Trophoblast cell (in vitro differentiated cells and primary cell): Measurements from ENCODE around the gene FBRS.

Source experiments
- DNase-seq, 2 donors: peaks; one replicate each; pipeline ENCODE4 v3.0.0-alpha.2; 2016
- H2AFZ ChIP-seq: 2 replicates; pipeline ENCODE4 v1.6.1; 2013; ENCODE audit warnings: low read length, moderate library complexity, mild to moderate bottlenecking; ENCODE audit not compliant: insufficient read depth, poor library complexity
- H2AK5ac ChIP-seq: 2 replicates; pipeline ENCODE4 v1.6.1; 2013; ENCODE audit warnings: mild to moderate bottlenecking, low read length
- H2BK120ac ChIP-seq: 2 replicates; pipeline ENCODE4 v1.6.1; 2013; ENCODE audit warnings: low read length, mild to moderate bottlenecking, moderate library complexity; ENCODE audit not compliant: insufficient read depth, poor library complexity
- H2BK12ac ChIP-seq: 2 replicates; pipeline ENCODE4 v1.6.1; 2013; ENCODE audit warnings: mild to moderate bottlenecking, low read length, moderate library complexity
- H2BK5ac ChIP-seq: 2 replicates; pipeline ENCODE4 v1.6.1; 2013; ENCODE audit warnings: low read length, low read depth, moderate library complexity, mild to moderate bottlenecking; ENCODE audit not compliant: poor library complexity
- H3K14ac ChIP-seq: 2 replicates; pipeline ENCODE4 v1.6.1; 2013; ENCODE audit warnings: mild to moderate bottlenecking, low read length
- H3K18ac ChIP-seq: 2 replicates; pipeline ENCODE4 v1.6.1; 2013; ENCODE audit warnings: mild to moderate bottlenecking, low read length
- H3K23ac ChIP-seq: 2 replicates; pipeline ENCODE4 v1.6.1; 2013; ENCODE audit warnings: low read length
- H3K27ac ChIP-seq: 2 replicates; pipeline ENCODE4 v1.5.1; 2013; ENCODE audit warnings: low read depth, mild to moderate bottlenecking, inconsistent platforms, low read length, moderate library complexity
- H3K27me3 ChIP-seq: 2 replicates; pipeline ENCODE4 v1.6.1; 2013; ENCODE audit warnings: inconsistent platforms, mild to moderate bottlenecking, low read length, moderate library complexity; ENCODE audit not compliant: insufficient read depth
- H3K36me3 ChIP-seq, 2 experiments: 1 replicate in 1 of 2; 2 replicates in 1 of 2; pipeline ENCODE4 v1.6.1; 2013; ENCODE audit warnings: low read length in 2 of 2, mild to moderate bottlenecking in 2 of 2, moderate library complexity in 1 of 2; ENCODE audit not compliant: insufficient read depth in 2 of 2, control insufficient read depth in 1 of 2
- H3K4ac ChIP-seq: 2 replicates; pipeline ENCODE4 v1.6.1; 2013; ENCODE audit warnings: low read depth, mild to moderate bottlenecking, low read length, moderate library complexity
- H3K4me1 ChIP-seq, 2 experiments: 1 replicate in 1 of 2; 2 replicates in 1 of 2; pipeline ENCODE4 v1.6.1; 2013; ENCODE audit warnings: low read length in 2 of 2, mild to moderate bottlenecking in 2 of 2, moderate library complexity in 1 of 2; ENCODE audit not compliant: insufficient read depth in 2 of 2, control insufficient read depth in 1 of 2
- H3K4me2 ChIP-seq: 2 replicates; pipeline ENCODE4 v1.6.1; 2013; ENCODE audit warnings: inconsistent platforms, mild to moderate bottlenecking, low read length, moderate library complexity
- H3K4me3 ChIP-seq: 2 replicates; pipeline ENCODE4 v1.5.1; 2013; ENCODE audit warnings: mild to moderate bottlenecking, low read depth, low read length, inconsistent platforms
- H3K79me1 ChIP-seq: one replicate; pipeline ENCODE4 v1.6.1; 2013; ENCODE audit warnings: low read length
- H3K79me2 ChIP-seq: 2 replicates; pipeline ENCODE4 v1.6.1; 2013; ENCODE audit warnings: low read length, mild to moderate bottlenecking; ENCODE audit not compliant: control insufficient read depth, insufficient read depth, poor library complexity
- H3K9ac ChIP-seq: 2 replicates; pipeline ENCODE4 v1.6.1; 2013; ENCODE audit warnings: mild to moderate bottlenecking, low read length
- H3K9me3 ChIP-seq: 2 replicates; pipeline ENCODE4 v1.6.1; 2013; ENCODE audit warnings: low read depth, mild to moderate bottlenecking, control low read depth, inconsistent platforms, low read length; ENCODE audit not compliant: insufficient read depth
- H4K12ac ChIP-seq: 2 replicates; pipeline ENCODE4 v1.6.1; 2013; ENCODE audit warnings: low read depth, mild to moderate bottlenecking, low read length, moderate library complexity
- H4K8ac ChIP-seq: 2 replicates; pipeline ENCODE4 v1.6.1; 2013; ENCODE audit warnings: low read depth, mild to moderate bottlenecking, low read length, moderate library complexity
- H4K91ac ChIP-seq: one replicate; pipeline ENCODE4 v1.6.1; 2013; ENCODE audit warnings: low read depth, mild to moderate bottlenecking, low read length, moderate library complexity
- WGBS: extraction: QIAGEN DNeasy Blood & Tissue Kit; methylation state at CpG from one replicate; pipeline ENCODE4 v1.1.7; 2013; ENCODE audit warnings: missing lambda C conversion rate; ENCODE audit not compliant: insufficient read length, insufficient coverage; ENCODE audit errors: extremely low coverage; 5-methylcytosine and 5-hydroxymethylcytosine counted together

Gene FBRS

DNA sequence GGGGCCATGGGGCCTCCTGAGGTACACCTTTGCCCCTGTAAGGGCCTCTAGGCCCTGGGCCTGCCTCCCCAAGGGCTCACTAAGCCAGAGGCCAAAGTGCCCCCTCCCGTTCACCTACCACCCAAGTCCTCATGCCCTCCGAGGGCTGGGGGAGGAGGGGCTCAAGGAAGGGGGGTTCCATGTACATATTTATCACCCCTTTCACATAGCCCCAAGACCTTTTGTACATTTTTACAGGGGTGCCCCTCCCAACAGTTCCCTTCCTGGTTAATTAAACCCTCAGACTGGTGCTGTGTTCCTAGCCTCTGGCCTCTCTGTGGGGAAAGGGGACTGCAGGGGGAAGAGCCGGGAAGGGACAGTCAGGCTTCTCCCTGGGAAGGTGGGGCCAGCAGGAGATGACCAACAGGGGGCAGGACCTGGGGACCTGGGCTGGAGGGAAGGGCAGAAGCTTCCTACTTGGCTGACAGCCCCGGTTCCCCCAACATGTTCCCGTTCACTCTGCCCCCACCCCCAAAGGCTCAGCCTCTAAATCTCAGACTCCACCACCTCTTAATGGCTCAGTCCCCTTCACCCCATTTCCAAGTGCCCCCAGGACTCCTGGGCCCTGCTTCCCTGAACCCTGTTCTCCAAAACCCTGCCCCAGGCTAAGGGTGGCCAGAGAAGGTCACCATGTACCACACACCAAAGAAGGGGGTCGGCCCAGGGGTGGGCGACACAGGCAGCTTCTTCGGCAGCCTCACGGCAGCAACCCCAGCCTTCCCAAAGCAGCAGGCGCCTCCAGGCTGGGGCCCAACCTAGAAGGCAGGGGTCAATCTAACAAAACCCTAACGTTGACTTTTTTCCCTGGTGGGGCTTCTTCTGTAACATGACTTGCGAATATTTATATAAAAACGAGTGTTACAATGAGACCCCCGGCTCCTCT, 11.9 kb downstream of the FBRS start:
- Histone ChIP-seq H3K14ac (no peak overlapping the region), H2BK5ac (no peak overlapping the region), H2AK5ac (no peak overlapping the region), H3K23ac (no peak overlapping the region), H3K4ac (no peak overlapping the region), H3K18ac (no peak overlapping the region), H3K9me3 (peaks cover 2% of the 10 kb centered on the region), H4K12ac (no peak overlapping the region), H2BK12ac (no peak overlapping the region), H3K4me3 (no peak overlapping the region), H4K91ac (no peak overlapping the region), H3K4me2 (no peak overlapping the region), H3K4me1 (no peaks in the 10 kb centered on the region), H4K8ac (no peak overlapping the region), H2AFZ (no peak overlapping the region), H2BK120ac (no peak overlapping the region), H3K9ac (no peak overlapping the region), H3K27me3 (no peaks in the 10 kb centered on the region), H3K36me3 (peaks cover 52 to 54% of the 10 kb centered on the region in 2 experiments), H3K27ac (no peak overlapping the region), H3K79me2 (no peaks in the 10 kb centered on the region), H3K79me1 (no peaks in the 10 kb centered on the region)
- no peak for DNase-seq
- no CpG with 5 or more reads among the region's 14 CpGs for WGBS

GRCh38 chr16:30675143-30675542, 16.9 kb downstream of the FBRS start:
- no peaks in the 10 kb centered on the region for H3K9me3 ChIP-seq
- H2BK5ac ChIP-seq: no peak overlapping the region
- H2AFZ ChIP-seq: no peak overlapping the region
- no peak overlapping the region for H3K9ac ChIP-seq
- peaks cover 3% of the 10 kb centered on the region for H3K27me3 ChIP-seq
- no peak overlapping the region for H3K4ac ChIP-seq
- H2BK12ac ChIP-seq: no peak overlapping the region
- H3K79me1 ChIP-seq: no peaks in the 10 kb centered on the region
- no CpG with 5 or more reads among the region's 10 CpGs for WGBS
- no peaks in the 10 kb centered on the region for H3K79me2 ChIP-seq
- no peak overlapping the region for H3K18ac ChIP-seq
- H3K4me2 ChIP-seq: no peak overlapping the region
- no peak for DNase-seq
- no peak overlapping the region for H4K8ac ChIP-seq
- H3K4me1 ChIP-seq: no peaks in the 10 kb centered on the region
- H2AK5ac ChIP-seq: no peak overlapping the region
- H3K27ac ChIP-seq: no peak overlapping the region
- no peak overlapping the region for H4K91ac ChIP-seq
- peaks cover 4 to 5% of the 10 kb centered on the region in 2 experiments for H3K36me3 ChIP-seq
- no peak overlapping the region for H3K23ac ChIP-seq
- H4K12ac ChIP-seq: no peak overlapping the region
- no peak overlapping the region for H3K4me3 ChIP-seq
- H2BK120ac ChIP-seq: no peak overlapping the region
- H3K14ac ChIP-seq: no peak overlapping the region

- Histone ChIP-seq H3K4me1 (no peaks in the 10 kb centered on the region), H2BK5ac (no peak overlapping the region), H2AFZ (no peak overlapping the region), H4K8ac (no peak overlapping the region), H3K23ac (no peak overlapping the region), H3K14ac (no peak overlapping the region), H2BK12ac (no peak overlapping the region), H3K4ac (no peak overlapping the region), H3K79me1 (no peaks in the 10 kb centered on the region), H3K27ac (no peak overlapping the region), H2AK5ac (no peak overlapping the region), H3K9ac (no peak overlapping the region), H4K12ac (no peak overlapping the region), H3K4me2 (no peak overlapping the region), H3K36me3 (no peaks in the 10 kb centered on the region), H3K79me2 (no peaks in the 10 kb centered on the region), H4K91ac (no peak overlapping the region), H3K27me3 (peaks cover 3% of the 10 kb centered on the region), H2BK120ac (no peak overlapping the region), H3K9me3 (no peaks in the 10 kb centered on the region), H3K18ac (no peak overlapping the region), H3K4me3 (no peak overlapping the region)
- no CpG with 5 or more reads among the region's 11 CpGs for WGBS
- DNase-seq: no peak
Observed at GRCh38 chr16:30677931-30678585, 19.8 kb downstream of the FBRS start.

DNA sequence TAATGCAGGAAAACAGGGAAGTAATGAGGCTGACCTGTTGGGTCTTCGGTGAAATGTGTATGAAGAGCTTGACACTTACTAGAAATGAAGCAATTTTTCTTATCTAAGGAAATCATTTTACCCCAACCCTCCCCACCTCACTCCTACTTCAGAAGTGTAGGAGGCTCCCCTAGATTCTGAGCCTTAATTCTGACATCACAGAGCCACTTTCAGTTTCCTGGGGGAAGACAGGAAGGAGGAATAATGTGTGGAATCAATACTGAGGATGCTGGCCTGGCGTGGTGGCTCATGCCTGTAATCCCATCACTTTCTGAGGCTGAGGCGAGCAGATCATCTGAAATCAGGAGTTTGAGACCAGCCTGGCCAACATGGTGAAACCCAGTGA, 20.3 kb downstream of the FBRS start:
- no peak overlapping the region for H4K91ac ChIP-seq
- H3K9ac ChIP-seq: no peak overlapping the region
- no peaks in the 10 kb centered on the region for H3K4me1 ChIP-seq
- H2BK5ac ChIP-seq: no peak overlapping the region
- no peak overlapping the region for H2AFZ ChIP-seq
- H3K18ac ChIP-seq: no peak overlapping the region
- no peak overlapping the region for H3K23ac ChIP-seq
- no peak for DNase-seq
- no peak overlapping the region for H4K8ac ChIP-seq
- no peak overlapping the region for H3K27ac ChIP-seq
- no peaks in the 10 kb centered on the region for H3K79me2 ChIP-seq
- H3K36me3 ChIP-seq: no peaks in the 10 kb centered on the region
- H4K12ac ChIP-seq: no peak overlapping the region
- no peak overlapping the region for H2BK120ac ChIP-seq
- H3K4me2 ChIP-seq: no peak overlapping the region
- no peak overlapping the region for H3K4me3 ChIP-seq
- H2AK5ac ChIP-seq: no peak overlapping the region
- H3K14ac ChIP-seq: no peak overlapping the region
- no peak overlapping the region for H3K4ac ChIP-seq
- no peaks in the 10 kb centered on the region for H3K9me3 ChIP-seq
- no peak overlapping the region for H2BK12ac ChIP-seq
- H3K27me3 ChIP-seq: peaks cover 3% of the 10 kb centered on the region
- no peaks in the 10 kb centered on the region for H3K79me1 ChIP-seq
- no CpG with 5 or more reads among the region's 3 CpGs for WGBS
